ENCODE data around the gene UBE2Z.
"Not testable (repeated sequence)": the region's sequence is repeated elsewhere in the genome, so short reads cannot be mapped to it uniquely, and the experiment has no call there.

UBE2Z gene

DNA sequence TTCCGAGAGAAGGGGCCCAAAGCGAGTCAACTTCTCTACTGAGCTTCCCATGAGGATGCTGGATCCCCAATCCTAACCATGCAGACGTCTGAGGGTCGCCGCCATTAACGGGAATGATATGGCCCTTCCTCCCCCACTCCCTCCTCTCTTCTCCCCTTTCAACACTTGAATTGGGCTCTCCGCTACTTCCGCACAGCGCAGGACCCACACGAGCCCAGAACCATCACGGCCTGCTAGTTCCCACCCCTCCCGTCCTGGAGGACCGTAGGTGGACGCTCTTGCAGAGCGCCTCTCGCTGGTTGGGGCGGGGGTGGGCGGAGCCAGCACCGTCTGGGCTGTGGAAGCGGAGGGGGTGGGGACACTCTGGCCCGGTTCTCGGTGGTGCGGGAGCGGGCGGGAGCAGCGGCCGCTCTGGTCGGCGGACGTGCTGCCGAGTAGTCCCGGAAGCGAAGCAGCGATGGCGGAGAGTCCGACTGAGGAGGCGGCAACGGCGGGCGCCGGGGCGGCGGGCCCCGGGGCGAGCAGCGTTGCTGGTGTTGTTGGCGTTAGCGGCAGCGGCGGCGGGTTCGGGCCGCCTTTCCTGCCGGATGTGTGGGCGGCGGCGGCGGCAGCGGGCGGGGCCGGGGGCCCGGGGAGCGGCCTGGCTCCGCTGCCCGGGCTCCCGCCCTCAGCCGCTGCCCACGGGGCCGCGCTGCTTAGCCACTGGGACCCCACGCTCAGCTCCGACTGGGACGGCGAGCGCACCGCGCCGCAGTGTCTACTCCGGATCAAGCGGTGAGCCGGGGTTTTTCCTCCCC is at the start of gene UBE2Z:
UBE2Z (plus strand) TSS at position 361 of the 797 bp plus-strand sequence; CDS start at position 458, 97 bp downstream.
- peak; percentile 92 for DNase-seq
- Mint-ChIP-seq H3K9me3 (no peaks in the 10 kb centered on the region), H3K27me3 (no peaks in the 10 kb centered on the region), H3K4me1 (peaks cover 48% of the 10 kb centered on the region), H3K36me3 (peaks cover 24% of the 10 kb centered on the region), H3K27ac (peak within 1 kb of the TSS; percentile 93), H3K4me3 (peak within 1 kb of the TSS; percentile 98)
- CTCF ChIA-PET = no interaction called here

DNA sequence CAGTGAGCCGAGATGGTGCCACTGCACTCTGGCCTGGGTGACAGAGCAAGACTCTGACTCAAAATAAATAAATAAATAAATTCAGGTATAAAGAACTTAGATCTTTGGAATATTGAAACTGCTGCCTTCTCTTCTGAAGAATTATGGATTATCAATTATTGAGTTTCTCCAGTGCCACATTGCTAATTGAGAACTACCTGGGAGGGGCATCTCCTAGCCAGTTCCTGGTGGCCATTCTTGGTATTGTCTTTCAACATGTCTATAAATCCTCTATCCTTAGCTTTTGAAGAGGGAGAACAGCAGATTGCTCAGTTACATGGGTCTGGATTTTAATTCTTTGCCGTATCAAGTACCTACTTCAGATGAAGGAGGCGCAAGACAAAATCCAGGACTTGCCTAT is 48.2 kb upstream of the UBE2Z start:
- no peak overlapping the region for H3K4me3 Mint-ChIP-seq
- no peaks in the 10 kb centered on the region for H3K27me3 Mint-ChIP-seq
- H3K9me3 Mint-ChIP-seq = no peaks in the 10 kb centered on the region
- H3K4me1 Mint-ChIP-seq = peaks cover 9% of the 10 kb centered on the region
- peaks cover 61% of the 10 kb centered on the region for H3K36me3 Mint-ChIP-seq
- no peak overlapping the region for H3K27ac Mint-ChIP-seq
- CTCF ChIA-PET = interaction anchor here (0.9 to 2.1 kb wide), 3 partner anchors 11 to 49 kb away, joined by 3 to 7 read pairs (median 6); no protein-coding TSS in a partner anchor
- no peak for DNase-seq

DNA sequence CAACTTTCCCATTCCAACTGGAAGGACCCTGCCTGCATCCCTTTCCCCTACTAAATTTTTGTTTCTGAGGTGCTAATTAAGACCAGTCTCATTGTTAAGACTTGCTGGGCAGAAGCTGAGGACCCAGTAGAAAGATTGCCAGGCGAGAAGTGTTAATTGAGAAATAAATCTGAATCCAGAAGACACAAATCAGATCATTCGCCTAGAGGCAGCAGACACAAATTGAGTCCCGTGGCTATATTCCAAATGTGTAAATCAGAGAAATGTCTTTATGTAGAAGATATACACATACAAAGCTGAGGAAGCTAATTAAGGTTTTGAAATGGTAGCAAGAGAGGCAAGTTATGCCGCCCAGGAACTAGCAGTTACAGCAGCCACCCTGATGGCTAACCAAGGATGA is 47.8 kb upstream of the UBE2Z start:
- DNase-seq = no peak
- CTCF ChIA-PET = interaction anchor here (1.6 to 2.1 kb wide), 2 partner anchors 12 to 18 kb away, joined by 6 to 7 read pairs; no protein-coding TSS in a partner anchor
- peaks cover 61% of the 10 kb centered on the region for H3K36me3 Mint-ChIP-seq
- H3K27ac Mint-ChIP-seq = no peak overlapping the region
- H3K9me3 Mint-ChIP-seq = no peaks in the 10 kb centered on the region
- peaks cover 7% of the 10 kb centered on the region for H3K4me1 Mint-ChIP-seq
- H3K4me3 Mint-ChIP-seq = no peak overlapping the region
- H3K27me3 Mint-ChIP-seq = no peaks in the 10 kb centered on the region

GRCh38 chr17:48868916-48869500 is 39.2 kb upstream of the UBE2Z start:
- H3K9me3 Mint-ChIP-seq = no peaks in the 10 kb centered on the region
- H3K4me3 Mint-ChIP-seq = no peak overlapping the region
- peaks cover 16% of the 10 kb centered on the region for H3K36me3 Mint-ChIP-seq
- CTCF ChIA-PET = interaction anchor here (0.5 to 2.4 kb wide), 2 partner anchors 10 to 66 kb away, joined by 3 to 9 read pairs; no protein-coding TSS in a partner anchor
- no peak overlapping the region for H3K27ac Mint-ChIP-seq
- DNase-seq = no peak
- H3K27me3 Mint-ChIP-seq = peaks cover 12% of the 10 kb centered on the region
- peaks cover 7% of the 10 kb centered on the region for H3K4me1 Mint-ChIP-seq

- Mint-ChIP-seq H3K4me3 (no peak overlapping the region), H3K4me1 (peaks cover 7% of the 10 kb centered on the region), H3K27me3 (peaks cover 13% of the 10 kb centered on the region), H3K9me3 (no peaks in the 10 kb centered on the region), H3K27ac (no peak overlapping the region), H3K36me3 (peaks cover 9% of the 10 kb centered on the region)
- DNase-seq = no peak
- CTCF ChIA-PET = interaction anchor here (0.5 to 2.6 kb wide), 4 partner anchors 9 to 67 kb away, joined by 3 to 9 read pairs (median 6); no protein-coding TSS in a partner anchor
Observed at GRCh38 chr17:48869821-48870318, 38.3 kb upstream of the UBE2Z start.

GRCh38 chr17:48871035-48871550 is 37.1 kb upstream of the UBE2Z start:
- peak; percentile 32 for DNase-seq
- no peaks in the 10 kb centered on the region for H3K9me3 Mint-ChIP-seq
- CTCF ChIA-PET = interaction anchor here (1.3 to 2.6 kb wide), 3 partner anchors 8 to 67 kb away, joined by 4 to 9 read pairs (median 9); no protein-coding TSS in a partner anchor
- peaks cover 7% of the 10 kb centered on the region for H3K4me1 Mint-ChIP-seq
- no peak overlapping the region for H3K4me3 Mint-ChIP-seq
- H3K36me3 Mint-ChIP-seq = peaks cover 3% of the 10 kb centered on the region
- peaks cover 13% of the 10 kb centered on the region for H3K27me3 Mint-ChIP-seq
- no peak overlapping the region for H3K27ac Mint-ChIP-seq

DNA sequence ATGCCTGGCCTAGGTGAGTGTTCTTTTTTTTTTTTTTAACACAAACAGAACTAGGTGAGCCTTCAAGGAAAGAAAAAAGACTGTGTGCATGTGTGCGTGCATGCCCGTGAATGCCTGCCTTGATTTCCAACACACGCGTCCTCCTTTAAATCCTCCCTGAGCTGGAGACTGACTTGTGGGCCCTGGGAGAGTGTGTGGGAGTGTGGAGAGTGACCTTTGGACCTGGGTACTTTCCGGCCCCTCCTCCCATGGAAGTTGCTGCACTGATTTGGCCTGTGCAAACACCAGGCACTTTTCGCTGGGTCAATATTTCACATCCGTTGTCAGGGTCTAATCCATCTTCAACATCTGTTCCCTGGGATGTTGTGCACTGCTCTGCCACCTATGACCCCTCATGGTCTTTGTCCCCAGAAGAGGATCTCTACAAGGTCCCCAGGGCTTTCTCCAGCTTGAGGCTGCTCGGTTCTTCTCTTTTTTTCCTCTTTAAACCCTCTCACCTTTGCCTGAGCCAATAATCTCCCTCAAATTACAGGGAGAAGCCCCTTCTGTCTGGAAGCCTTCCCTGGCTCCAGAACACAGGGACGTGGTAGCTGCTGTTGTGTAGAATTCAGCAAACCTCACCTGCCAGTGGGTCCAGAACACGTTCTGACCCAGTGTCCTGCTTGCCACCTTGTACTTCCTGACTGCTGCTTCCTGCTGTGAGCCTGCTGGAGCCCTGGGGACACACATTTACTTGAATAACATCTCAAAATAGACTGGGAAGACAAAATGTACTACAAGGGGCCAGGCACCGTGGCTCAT is 36.5 kb upstream of the UBE2Z start:
- Mint-ChIP-seq H3K9me3 (no peaks in the 10 kb centered on the region), H3K27me3 (peaks cover 15% of the 10 kb centered on the region), H3K36me3 (no peaks in the 10 kb centered on the region), H3K4me1 (peaks cover 10% of the 10 kb centered on the region), H3K27ac (no peak overlapping the region), H3K4me3 (no peak overlapping the region)
- DNase-seq = no peak
- CTCF ChIA-PET = interaction anchor here (0.7 to 2.6 kb wide), 3 partner anchors 13 to 68 kb away, joined by 3 to 9 read pairs (median 9); no protein-coding TSS in a partner anchor

DNA sequence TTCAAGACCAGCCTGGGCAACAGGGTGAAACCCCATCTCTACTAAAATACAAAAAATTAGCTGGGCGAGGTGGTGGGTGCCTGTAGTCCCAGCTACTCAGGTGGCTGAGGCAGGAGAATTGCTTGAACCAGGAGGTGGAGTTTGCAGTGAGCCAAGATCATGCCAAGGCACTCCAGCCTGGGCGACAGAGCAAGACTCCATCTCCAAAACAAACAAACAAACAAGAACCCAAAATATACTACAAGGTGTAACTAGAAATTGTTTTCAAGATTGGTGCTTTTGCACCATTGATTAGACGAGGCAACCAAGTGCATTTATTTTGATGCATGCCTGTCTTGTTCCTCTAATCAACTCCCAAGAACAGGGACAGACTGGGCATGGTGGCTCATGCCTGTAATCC is 35.8 kb upstream of the UBE2Z start:
- peaks cover 22% of the 10 kb centered on the region for H3K27me3 Mint-ChIP-seq
- CTCF ChIA-PET = interaction anchor here (0.7 to 2.3 kb wide), 3 partner anchors 12 to 69 kb away, joined by 3 to 11 read pairs (median 9); no protein-coding TSS in a partner anchor
- not testable (repeated sequence) for H3K27ac Mint-ChIP-seq, H3K36me3 Mint-ChIP-seq, H3K4me3 Mint-ChIP-seq, H3K9me3 Mint-ChIP-seq, DNase-seq
- peaks cover 15% of the 10 kb centered on the region for H3K4me1 Mint-ChIP-seq

DNA sequence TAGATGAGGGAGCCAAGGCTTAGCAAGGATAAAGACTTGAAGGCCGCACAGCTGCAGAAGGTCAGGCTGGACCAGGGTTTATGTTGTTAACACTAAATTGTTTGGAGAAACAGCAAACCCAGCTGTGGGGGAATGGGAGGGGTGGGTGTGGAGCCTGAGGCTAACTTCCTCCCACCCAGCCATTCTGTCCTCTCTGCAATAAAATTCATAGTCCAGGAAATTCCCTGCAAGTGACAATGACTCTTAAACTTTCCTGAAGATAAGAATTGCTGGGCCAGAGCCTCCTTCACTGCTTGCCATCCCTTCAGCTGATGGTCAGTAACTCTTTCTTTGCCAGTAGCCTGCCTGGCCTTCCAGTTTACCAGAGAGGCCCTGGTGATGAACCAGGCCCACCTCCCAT is 35.0 kb upstream of the UBE2Z start:
- Mint-ChIP-seq H3K4me3 (no peak overlapping the region), H3K9me3 (no peaks in the 10 kb centered on the region), H3K36me3 (no peaks in the 10 kb centered on the region)

DNA sequence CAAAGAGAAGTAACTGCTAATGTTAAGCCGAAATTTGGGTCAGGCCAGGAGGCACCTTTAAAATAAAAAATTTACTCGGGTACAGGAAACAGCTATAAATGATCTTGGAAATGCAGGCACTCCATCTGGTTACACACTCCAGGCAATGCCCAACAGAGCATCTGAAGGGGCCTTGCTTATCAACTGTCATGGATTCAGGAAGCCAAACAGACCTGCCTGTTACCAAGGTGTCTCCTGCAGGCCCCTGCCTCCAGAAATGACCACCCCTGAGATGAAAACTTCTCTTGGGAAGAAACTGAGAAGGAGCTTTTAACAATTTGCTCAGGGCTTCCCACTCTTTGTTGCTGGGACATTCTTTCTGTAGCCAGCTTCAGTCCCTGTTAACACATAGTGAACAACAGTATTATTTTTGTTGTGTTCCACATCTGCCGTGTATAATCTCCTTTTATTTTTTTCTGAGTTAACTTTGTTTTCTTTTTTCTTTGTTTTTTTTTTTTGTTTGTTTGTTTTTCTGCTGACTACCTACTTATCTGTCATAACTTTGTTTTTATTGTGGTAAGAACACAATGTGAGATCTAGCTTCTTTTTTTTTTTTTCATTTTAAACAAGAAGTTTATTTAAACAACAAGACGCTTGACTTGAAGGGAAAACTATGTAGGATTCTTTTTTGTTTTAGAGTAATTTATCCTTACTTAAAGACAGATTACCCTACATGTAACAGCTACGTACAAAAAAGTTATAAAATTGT is 34.3 kb upstream of the UBE2Z start:
- Mint-ChIP-seq H3K9me3 (no peaks in the 10 kb centered on the region), H3K4me1 (peaks cover 18% of the 10 kb centered on the region), H3K4me3 (no peak overlapping the region), H3K27ac (no peak overlapping the region), H3K36me3 (no peaks in the 10 kb centered on the region), H3K27me3 (peaks cover 23% of the 10 kb centered on the region)
- CTCF ChIA-PET = interaction anchor here (1.8 to 2.3 kb wide), 3 partner anchors 58 to 195 kb away, joined by 5 to 11 read pairs (median 5); no protein-coding TSS in a partner anchor
- no peak for DNase-seq

More for the DNA sequence above, 35.0 kb upstream of the UBE2Z start:
- CTCF ChIA-PET = interaction anchor here (1.9 to 2.3 kb wide), 2 partner anchors 58 to 61 kb away, joined by 5 to 11 read pairs; no protein-coding TSS in a partner anchor
- peaks cover 23% of the 10 kb centered on the region for H3K27me3 Mint-ChIP-seq
- peaks cover 18% of the 10 kb centered on the region for H3K4me1 Mint-ChIP-seq
- no peak overlapping the region for H3K27ac Mint-ChIP-seq
- no peak for DNase-seq

DNA sequence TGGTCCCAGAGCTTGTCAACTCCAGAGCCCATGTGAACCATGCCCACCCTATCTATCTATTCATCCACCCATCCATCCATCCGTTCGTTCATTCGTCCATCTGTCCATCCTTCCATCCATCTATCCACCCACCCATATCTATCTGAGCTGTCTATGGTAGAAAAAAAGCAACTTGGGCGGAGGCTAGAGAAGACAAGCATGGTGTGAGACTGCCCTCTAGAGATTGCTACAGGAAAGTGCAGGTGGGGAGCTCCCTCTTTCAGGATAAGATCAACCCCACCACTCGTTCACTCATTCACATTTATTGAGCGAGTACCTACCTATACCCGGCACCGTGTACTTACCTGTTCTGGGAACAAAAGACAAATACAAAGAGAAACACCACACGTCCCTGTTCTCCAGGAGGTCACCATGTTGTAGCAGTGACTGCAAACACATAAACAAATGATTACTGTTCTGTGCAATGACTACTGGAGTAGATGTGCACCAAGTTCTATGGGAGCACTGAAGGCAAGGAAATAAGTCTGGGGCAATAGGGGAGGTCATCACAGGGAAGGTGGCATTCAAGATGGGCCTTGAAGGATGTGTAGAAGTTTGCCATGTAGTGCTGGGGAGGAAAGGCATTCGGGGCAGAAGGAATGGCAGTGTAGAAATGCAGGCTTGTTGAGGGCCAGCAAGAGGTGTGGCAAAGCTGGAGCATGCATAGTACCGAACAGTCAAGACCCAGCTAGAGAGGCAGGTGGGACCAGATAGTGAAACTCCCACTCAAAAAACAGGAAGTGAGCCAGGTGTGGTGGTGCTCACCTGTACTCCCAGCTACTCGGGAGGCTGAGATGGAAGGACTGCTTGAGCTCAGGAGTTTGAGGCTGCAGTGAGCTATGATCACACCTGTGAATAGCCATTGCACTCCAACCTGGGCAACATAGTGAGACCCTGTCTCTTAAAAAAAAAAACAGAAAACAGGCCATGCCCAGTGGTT is 29.0 kb upstream of the UBE2Z start:
- Mint-ChIP-seq H3K4me1 (peaks cover 17% of the 10 kb centered on the region), H3K4me3 (no peak overlapping the region), H3K9me3 (no peaks in the 10 kb centered on the region), H3K27me3 (peaks cover 31% of the 10 kb centered on the region), H3K27ac (no peak overlapping the region), H3K36me3 (no peaks in the 10 kb centered on the region)
- peak; percentile 66 for DNase-seq
- CTCF ChIA-PET = interaction anchor here (0.6 to 11.5 kb wide), 41 partner anchors 9 to 603 kb away, joined by 3 to 505 read pairs (median 6); partner anchors contain the start of genes ATP5MC1, PRAC2 and TTLL6

- Mint-ChIP-seq H3K27ac (no peak overlapping the region), H3K36me3 (no peaks in the 10 kb centered on the region), H3K4me1 (peaks cover 12% of the 10 kb centered on the region), H3K27me3 (peaks cover 27% of the 10 kb centered on the region), H3K4me3 (no peak overlapping the region), H3K9me3 (no peaks in the 10 kb centered on the region)
- DNase-seq = peak; percentile 25
- CTCF ChIA-PET = interaction anchor here (0.6 to 11.5 kb wide), 5 partner anchors 72 to 1994 kb away, joined by 3 to 505 read pairs (median 3); partner anchors contain the start of gene TTLL6
Observed at GRCh38 chr17:48882272-48882671, 25.9 kb upstream of the UBE2Z start.

Measured in activated naive CD4-positive, alpha-beta T cell treated with anti-CD3 and anti-CD28 coated beads, Interleukin-2, amount 10 ng/mL, durations not matched to agents 7 days and 5 days (primary cell).